ENCODE data around the gene SPDYE3.
"Not testable (repeated sequence)": the region's sequence is repeated elsewhere in the genome, so short reads cannot be mapped to it uniquely, and the experiment has no call there.

Gene SPDYE3

GRCh38 chr7:100307402-100307801 lies at the start of gene SPDYE3:
Gene SPDYE3, plus strand, starts transcription at chr7:100307702. Its CDS starts 184 bp downstream, at chr7:100307886.
- DNase-seq = not testable (repeated sequence)

- not testable (repeated sequence) for DNase-seq
These were observed 47.5 kb upstream of the SPDYE3 start for GRCh38 chr7:100259984-100260383.

GRCh38 chr7:100262896-100263295 lies 44.6 kb upstream of the SPDYE3 start:
- DNase-seq = not testable (repeated sequence)

GRCh38 chr7:100264223-100264622 lies 43.3 kb upstream of the SPDYE3 start:
- not testable (repeated sequence) for DNase-seq

DNA sequence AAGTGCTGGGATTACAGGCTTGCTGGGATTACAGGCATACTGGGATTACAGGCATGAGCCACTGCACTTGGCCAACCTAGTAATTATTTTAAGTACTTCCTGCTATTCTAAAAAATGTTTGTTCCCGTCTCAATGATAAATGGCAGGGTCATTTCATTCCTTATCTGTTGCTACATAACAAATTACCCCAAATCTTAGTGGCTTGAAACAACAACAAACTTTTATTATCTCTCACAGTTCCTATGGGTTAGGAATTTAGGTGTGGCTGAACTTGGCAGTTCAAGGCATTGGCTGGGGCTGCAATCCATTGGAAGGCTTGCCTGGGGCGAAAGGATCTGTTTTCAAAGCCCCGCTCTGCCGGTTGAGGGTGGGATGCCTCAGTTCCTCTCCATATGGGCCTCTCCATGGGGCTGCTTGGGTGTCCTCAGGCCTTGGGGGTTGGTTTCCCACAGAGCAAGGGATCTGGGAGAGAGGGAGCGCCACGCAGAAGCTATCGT lies 42.8 kb upstream of the SPDYE3 start:
- not testable (repeated sequence) for DNase-seq

GRCh38 chr7:100265851-100266250 lies 41.7 kb upstream of the SPDYE3 start:
- not testable (repeated sequence) for DNase-seq

DNA sequence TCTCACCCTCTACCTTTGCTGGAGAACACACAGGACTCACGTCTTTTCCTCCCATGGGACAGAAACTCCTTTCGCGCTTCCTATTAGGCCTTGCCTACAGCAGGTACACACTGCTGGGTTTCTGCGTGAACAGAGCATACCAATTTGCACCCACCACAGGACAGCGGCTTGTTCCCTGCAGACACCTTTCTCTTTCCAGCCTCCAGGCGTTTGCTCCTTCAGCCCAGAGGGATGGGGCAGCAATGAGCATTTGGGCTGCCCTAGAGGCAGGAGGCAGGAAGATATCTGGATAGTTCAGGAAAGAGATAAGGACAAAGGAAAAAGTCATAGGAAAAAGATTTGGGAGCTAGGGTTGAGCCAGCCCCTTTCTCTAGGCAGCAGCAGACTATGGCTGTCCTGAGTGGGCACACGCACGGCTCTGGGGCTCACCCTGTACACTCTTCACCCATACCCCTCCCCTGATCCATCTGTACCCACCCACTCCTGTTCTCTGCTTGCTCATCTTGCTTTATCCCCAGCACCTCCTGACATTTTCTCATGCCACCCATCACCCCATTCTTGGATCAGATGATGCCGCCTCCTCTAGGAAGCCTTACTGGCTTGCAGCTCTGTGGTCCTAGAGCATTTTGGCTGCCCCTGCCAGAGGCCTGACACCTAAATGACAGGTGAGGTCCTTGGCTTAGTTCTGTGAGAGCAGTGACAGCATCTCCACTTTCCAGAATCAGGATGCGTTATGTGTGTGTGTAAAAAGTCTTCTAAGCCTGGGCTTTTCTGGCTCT lies 40.7 kb upstream of the SPDYE3 start:
- DNase-seq = no peak

GRCh38 chr7:100267648-100268047 lies 39.9 kb upstream of the SPDYE3 start:
- no peak for DNase-seq

DNA sequence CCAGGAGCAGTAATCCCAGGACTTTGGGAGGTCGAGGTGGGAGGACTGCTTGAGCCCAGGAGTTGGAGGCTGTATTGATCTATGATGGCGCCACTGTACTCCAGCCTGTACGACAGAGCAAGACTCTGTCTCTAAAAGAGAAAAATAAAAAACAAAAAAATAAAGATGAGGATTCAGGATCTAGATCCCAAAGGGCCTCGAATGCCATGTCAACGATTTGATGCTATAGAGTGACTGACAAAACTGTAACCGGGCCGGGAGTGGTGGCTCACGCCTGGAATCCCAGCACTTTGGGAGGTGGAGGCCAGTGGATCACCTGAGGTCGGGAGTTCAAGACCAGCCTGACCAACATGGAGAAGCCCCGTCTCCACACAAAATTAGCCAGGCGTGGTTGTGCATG lies 38.6 kb upstream of the SPDYE3 start:
- not testable (repeated sequence) for DNase-seq

DNA sequence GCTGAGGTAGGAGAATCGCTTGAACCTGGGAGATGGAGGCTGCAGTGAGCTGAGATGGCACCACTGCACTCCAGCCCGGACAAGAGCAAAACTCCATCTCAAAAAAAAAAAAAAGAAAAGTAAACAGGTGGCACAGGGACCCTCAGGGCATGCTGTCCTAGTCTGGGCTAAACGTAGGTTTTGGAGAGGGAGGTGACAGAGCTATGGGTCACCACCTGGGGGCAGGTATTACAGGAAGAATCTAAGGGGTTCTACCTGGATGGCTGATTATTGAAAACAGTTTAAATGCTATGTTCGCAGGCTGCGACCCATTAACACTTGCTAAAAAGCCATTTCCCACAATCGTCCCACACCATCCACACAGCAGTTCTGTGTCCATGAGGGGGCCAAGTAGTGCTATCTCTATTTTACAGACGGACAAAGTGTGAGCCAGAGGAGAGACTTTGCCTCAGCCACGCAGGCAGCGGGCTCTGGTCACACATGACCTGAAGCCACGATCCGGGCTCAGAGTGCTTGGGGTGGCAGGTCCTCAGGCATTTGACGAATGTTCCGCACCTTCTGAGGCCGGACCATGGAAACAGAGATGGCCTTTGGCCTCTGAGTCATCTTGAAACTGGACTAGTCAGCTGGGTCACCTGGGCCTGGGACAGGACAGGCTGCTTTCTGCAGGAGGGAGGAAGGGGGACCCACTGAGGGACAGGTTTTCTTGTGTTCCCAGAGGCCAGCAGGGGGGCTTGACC lies 38.0 kb upstream of the SPDYE3 start:
- not testable (repeated sequence) for DNase-seq

GRCh38 chr7:100270046-100270918 lies 37.2 kb upstream of the SPDYE3 start:
- not testable (repeated sequence) for DNase-seq

GRCh38 chr7:100270941-100271593 lies 36.4 kb upstream of the SPDYE3 start:
- DNase-seq = peak; percentile 9

- peak; percentile 89 for DNase-seq
These were observed 35.6 kb upstream of the SPDYE3 start for GRCh38 chr7:100271716-100272537.

DNA sequence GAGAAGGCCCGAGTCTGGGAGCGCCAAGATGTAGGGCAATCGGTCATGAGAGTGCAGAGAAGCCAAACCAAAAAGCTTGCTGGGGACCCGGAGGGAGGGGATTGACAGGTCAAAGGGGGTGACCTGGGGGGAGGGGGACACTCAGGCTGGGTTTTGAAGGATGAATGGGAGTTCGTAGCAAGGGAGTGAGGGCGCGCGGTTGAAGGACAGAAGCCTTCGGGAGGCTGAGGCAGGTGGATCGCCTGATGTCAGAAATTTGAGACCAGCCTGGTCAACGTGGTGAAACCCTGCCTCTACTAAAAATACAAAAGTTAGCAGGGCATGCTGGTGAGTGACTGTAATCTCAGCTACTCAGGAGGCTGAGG lies 35.0 kb upstream of the SPDYE3 start:
- not testable (repeated sequence) for DNase-seq

GRCh38 chr7:100275120-100275519 lies 32.4 kb upstream of the SPDYE3 start:
- DNase-seq = no peak

DNA sequence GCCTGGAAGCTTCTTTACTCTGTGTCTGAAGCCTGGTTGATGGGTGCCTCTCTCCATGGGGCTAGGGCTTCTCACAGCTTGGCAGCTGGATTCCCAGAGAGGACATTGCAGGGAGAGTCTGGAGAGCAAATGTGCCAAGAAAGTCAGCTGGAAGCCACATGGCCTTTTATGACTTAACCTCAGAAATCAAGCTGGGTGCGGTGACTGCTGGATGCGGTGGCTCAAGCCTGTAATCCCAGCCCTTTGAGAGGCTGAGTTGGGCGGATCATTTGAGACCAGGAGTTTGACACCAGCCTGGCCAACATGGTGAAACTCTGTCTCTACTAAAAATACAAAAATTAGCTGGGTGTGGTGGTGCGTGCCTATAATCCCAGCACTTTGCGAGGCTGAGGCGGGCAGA lies 31.4 kb upstream of the SPDYE3 start:
- not testable (repeated sequence) for DNase-seq

GRCh38 chr7:100282069-100282608 lies 25.4 kb upstream of the SPDYE3 start:
- DNase-seq = not testable (repeated sequence)

DNA sequence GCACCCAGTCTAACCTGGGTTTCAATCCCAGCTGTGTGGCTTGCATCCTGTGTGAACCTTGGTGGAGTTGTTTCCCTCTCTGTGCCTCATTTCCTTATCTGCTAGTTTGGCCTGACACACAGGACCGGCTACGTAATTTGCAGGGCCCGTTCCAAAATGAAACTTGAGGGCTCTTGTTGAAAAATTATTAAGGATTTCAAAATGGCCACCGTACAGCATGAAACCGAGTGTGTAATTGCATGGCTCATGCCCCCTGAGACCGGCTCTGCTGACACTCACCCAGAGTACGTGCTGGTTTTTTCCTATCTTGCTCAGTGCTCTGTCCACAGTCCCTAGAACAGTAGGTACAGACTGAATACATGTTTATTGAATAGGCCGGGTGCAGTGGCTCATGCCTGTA lies 24.4 kb upstream of the SPDYE3 start:
- not testable (repeated sequence) for DNase-seq

DNA sequence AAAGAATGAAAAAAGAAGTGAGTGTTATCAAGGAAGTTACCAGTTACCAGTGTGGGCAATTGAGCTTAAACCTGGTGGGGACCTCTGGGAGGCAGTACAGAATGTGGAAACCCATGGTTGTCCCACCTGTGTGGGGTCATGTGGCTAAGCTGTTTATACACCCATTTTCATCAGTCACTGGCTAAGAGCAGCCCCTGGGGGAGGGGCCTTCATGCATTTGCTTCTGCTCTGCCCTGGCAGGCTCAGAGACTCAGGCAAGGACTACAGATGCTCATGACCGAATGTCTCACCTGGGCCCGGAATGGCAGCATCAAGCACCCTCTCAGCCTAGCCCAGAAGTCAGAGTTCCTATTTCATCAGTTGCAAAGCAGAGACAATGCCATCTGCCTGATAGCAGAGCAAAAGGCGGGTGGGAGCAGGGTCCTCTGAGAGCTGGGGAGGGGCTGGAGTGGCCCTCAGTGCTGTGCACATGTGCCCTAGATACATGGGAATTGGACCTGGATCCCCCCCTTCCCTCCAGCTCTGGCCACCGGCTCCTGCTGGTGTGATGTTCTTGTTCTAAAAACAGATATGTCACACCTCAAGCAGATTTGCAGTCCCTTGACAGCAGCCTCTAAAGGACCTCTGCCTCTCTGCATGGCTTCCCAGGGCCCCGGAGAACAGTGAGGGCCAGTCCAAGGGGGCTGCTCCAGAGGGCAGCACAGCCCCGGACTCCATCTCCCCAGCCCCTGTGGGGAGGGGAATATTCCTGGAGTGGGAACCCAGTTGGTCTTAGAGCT lies 20.1 kb upstream of the SPDYE3 start:
- DNase-seq = not testable (repeated sequence)

- DNase-seq = not testable (repeated sequence)
These were observed 19.2 kb upstream of the SPDYE3 start for GRCh38 chr7:100288258-100288657.
